NOMO-1 treated with DMSO at 0.1 percent for 48 hours (cell line): Measurements from ENCODE around the gene CGNL1.

Source experiments
- DNase-seq: peaks from one replicate; lab custom pipeline; 2025; ENCODE audit not compliant: unreplicated experiment; lab: John Stamatoyannopoulos, UW

Gene CGNL1

DNA sequence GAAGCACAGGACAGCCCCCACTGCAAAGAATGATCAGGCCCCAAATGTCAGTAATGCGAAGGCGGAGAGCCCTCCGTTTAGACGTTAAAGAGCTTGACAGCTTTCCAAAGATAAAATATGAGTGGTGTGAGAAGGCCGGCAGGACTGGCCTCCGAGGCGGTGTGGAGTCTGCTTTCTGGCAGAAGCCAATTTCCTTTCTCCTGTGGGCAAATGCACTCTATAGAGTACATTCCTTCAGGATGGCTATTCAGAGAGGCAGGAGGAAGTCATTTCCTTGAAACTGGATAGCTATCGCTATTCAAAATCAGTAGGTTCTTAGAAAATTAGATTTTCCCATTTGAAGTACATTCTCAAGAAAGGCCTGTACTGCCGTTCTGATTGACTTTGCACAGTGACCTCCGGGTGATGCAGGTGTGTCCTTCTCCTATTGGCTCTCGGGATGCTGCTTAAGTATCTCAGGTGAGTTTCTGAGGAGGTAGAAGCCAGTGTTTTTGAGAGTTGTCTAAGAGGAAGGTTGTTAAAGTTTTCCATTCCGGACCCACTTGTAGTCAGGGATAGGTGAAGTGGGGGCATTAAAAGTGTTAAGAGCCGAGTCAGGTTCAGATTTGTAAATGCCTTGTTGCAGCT, 142.6 kb downstream of the CGNL1 start:
- no peak for DNase-seq

DNA sequence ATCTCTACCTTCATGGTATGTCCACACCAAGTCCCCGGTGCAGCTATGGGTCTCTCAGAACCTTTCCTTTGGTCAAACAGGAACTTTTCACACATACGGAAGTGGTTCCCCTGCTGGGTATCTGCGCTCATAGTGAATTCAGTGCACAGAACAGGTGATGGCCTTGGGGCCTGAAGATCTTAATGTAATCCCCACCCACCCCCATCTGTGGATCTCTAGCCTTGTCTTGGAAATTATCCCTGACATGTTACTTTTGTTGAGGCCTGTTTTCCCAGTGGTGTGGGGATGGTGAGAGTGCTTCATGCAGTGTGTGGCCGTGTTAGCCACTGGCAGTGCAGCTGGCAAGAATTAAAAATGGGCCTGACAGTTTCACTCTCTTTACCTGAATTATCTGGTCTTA, 143.5 kb downstream of the CGNL1 start:
- no peak for DNase-seq

DNA sequence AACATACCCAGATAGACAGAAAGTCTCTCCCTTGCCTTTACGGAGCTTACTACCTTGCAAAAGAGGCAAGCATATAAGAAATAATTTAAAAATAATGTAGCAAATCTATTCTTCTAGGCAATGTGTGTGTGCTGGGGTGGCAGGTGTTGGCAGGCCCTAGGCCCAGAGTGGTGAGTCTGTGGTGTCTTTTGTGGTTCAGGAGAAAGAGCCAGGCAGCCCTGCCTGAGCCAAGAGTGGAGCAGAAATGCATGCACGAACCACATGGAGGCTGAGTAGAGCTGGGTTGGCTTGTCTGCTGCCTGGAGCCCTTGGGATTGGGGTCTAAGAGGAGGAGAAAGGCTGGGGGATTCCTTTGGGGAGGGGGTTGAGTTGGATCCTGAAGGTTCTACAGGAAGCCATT, 145.2 kb downstream of the CGNL1 start:
- DNase-seq = no peak

DNA sequence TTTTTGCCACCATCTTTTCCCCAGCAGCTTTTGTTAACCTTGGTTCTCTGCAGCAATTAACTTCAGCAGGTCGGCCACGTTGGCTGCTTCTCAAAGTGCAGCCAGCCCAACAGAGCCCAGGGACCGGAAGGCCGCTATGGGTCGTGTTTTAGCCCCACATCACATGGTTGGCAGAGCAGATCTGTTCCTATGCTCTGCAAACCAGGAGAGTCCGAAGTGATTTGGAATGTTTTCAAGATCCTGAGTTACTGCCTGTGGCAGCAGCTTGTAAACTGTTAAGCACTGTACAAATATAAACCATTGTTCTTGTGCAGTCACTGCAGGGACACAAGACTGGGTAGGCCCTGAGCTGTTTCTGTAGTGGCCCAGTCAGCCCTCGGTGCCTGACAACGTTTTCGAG, 145.8 kb downstream of the CGNL1 start:
- no peak for DNase-seq

GRCh38 chr15:57525581-57525980, 149.3 kb downstream of the CGNL1 start:
- no peak for DNase-seq

DNA sequence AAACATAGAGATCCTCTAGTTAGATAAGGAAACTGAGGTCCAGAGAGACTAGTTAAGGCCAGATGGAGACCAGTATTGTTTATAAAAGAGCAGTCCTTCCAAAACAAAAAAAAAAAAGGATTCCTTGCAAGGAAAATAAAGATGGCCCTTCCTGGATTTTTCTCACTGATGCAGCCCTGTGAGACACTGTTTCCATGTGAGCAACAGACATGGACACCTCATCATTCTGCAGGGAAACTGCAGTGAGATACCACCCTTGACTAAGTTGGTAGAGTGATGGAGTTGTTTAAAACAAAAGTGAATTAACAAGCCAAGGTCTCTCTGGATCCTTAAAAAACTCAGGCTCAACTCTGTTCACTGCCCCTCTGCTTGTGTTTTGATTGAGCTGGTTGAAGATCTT, 149.8 kb downstream of the CGNL1 start:
- no peak for DNase-seq

GRCh38 chr15:57526615-57527014, 150.3 kb downstream of the CGNL1 start:
- no peak for DNase-seq

DNA sequence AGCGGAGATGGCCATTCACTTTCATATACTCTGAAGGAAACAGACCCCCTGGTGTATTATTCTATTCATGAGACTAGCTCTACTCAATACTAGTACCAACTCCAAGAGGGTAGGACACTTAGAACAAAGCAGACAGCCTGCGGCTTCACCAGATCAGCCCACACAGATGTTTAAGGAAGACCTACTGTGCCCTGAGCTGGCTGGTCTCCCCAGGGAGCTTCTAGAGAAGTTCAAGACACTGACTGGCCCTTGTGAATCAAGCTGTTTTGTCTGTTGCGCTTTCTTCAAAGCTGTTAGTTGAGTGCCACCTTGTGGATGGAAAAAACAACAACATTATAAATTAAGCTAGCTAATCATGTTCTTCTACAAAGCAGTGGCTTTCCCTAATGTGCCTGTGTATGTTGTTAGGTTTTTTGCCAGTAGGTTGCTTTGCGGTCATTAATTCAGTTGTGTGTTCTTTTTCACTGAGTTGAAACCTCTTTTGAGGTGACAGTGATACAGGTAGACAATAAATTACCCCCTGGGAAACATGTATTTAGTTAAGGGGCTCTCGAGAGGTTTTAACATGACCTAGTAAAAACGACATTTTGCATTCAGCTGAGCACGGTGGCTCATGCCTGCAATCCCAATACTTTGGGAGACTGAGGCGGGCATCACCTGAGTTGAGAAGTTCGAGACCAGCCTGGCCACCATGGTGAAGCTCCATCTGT, 151.2 kb downstream of the CGNL1 start:
- DNase-seq = peak; percentile 70

GRCh38 chr15:57528940-57529565, 152.7 kb downstream of the CGNL1 start:
- DNase-seq = no peak

DNA sequence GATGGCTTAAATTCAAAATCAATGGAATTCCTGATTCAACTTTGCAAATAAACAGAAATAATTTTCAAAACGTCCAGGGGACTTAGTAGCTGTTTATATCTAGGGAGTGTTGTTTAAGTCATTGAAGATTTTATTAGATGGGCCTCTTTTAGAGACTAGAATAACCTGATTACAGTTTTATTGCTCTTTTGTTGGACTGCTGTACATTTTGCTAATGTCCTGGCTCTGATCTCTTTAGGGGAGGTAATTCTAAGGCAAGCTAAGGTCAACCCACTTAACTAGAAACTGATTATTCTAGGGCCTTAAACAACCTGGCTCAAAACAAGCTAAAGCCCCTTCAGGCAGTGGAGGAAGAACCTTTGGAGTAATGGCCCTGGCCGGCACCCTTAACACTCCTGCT, 153.4 kb downstream of the CGNL1 start:
- no peak for DNase-seq

- no peak for DNase-seq
Measured at GRCh38 chr15:57532731-57533447, 156.6 kb downstream of the CGNL1 start.

DNA sequence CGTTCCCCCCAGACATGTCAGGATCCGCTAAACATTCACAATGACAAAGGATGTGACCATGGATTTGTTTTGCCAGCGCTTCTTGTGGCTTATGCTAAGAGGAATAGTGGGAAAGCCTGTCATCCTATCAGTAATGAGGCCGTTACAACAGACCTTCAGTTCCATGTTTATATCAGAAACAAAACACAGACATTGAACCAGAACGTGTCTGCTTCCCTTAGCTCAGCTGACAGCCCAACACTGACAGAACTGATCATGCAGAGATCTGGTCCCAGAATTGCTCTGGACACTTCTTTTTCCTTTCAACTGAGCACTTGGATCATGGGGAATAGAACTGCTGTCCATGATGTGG, 157.1 kb downstream of the CGNL1 start:
- no peak for DNase-seq

DNA sequence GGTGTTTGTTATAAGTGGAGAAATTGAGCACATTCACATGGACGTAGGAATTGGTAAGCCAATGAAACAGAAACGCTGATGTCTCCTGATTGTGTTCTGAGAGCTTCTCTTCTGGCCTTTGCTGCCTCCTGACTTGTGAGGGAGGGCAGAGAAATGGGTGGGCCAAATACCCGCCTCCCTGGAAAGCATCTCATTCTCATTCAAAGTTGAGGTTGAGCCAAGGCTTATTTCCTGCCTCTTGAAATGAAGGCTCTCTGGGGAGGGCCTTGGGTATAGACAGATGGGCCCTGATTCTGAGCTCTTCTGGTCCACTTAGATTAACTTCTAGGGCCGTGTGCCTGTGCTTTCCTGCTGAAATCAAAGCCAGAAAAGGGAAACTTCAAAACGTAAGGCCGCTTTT, 158.0 kb downstream of the CGNL1 start:
- no peak for DNase-seq

GRCh38 chr15:57537072-57537471, 160.8 kb downstream of the CGNL1 start:
- no peak for DNase-seq

DNA sequence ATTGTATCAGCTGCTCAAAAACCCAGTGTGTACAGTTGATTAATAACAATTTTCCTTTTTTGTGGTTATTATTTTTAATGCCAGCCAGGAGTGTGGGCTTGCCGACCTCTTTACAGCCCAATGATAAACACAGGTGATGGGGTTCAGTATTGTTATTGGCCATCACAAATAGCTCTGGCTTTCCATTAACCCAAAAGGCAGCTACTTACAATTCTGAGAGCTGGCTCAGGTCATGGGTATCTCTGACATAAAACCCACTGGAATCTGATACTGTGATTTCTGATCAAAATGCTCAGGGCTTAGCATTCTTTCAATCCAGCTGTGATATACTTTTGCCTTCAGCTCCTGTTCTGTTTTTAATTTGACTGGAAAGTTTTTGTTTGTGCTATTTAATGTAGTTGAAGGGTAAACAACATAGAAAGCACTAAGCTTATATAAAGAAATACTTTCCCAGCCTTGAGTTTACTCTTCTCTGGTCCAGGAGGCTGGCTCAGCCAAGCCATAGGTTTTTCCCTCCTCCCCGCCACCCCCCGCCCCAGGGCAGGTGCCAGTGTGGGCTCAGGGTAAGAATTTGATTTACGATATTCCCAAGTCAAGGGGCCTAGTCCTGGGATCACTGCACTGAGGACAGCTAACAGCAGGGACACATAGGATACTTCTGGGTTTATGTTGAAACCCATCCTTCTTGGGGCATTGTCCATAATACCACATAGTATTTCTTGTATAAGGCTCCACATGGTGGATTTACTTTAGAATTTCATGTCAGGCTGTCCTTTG, 161.4 kb downstream of the CGNL1 start:
- DNase-seq = no peak

DNA sequence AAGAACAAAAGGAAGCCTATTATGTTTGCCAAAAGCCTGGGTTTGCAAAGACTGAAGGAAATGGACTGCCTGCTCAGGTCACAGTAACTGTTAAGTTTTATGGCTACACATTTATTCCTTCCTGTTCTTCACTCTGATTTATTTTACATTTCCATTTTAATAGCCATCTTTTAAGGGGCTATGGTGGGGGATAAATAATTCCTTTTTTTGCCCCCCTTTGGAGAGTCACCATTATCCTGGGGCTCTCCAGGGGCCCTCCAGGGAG, 161.9 kb downstream of the CGNL1 start:
- no peak for DNase-seq

DNA sequence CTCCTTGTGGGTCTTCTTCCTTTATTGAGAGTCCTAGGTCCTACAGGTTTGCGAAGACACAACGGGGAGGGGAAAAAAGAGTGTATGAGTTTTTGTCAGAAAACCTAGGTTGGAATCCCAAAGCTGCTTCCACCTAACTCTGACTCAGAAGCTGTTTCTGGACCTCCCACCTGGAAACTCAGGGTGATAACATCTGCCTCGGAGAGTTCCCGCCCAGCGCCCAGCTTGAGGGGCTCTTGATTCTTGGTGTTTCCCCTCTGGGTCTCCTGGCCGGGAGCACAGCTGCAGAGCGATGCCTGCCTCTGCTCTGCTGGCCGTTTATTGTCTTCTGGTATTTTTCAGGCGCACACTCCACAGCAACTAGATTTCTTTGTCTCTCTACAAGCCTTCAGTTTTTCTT, 162.5 kb downstream of the CGNL1 start:
- no peak for DNase-seq

GRCh38 chr15:57540211-57540610, 163.9 kb downstream of the CGNL1 start:
- no peak for DNase-seq

DNA sequence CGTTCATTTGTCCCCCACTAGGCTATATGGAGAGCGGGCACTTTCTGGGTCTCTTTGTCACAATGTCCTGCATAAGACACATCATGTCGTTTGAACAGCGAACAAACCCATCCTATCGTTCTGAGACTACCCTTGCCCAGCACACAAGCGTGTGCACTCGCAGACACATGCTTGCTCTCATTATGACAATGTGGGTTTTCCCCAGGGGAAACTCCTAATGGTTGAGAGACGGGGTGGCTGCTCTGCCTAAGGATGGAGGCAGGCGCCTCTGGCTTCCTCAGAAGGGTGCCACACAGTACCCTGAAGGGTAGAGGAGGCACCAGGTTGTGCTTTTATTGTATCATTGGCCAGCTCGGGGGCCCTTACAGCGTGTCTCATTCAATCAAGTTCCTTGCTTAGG, 164.4 kb downstream of the CGNL1 start:
- DNase-seq = no peak

DNA sequence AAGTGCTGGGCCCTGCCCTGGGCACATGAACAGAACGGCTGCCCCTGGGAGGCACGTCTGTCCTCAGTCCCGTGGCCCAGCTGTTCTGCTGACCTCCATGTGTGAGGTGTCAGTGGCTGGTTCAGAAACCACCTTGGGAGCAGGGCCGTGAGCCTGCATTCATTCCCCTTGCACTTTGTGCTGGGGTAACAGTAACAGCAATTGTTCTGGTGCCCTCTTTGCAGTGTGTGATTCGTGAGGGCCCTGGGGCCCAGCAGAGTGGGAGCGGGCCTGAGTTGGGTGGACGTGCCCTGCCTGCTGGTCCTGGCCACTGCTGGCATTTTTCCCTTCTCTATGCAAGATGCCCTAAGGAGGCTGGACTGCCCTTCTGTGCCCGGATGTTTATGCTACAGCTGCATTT, 165.0 kb downstream of the CGNL1 start:
- no peak for DNase-seq

DNA sequence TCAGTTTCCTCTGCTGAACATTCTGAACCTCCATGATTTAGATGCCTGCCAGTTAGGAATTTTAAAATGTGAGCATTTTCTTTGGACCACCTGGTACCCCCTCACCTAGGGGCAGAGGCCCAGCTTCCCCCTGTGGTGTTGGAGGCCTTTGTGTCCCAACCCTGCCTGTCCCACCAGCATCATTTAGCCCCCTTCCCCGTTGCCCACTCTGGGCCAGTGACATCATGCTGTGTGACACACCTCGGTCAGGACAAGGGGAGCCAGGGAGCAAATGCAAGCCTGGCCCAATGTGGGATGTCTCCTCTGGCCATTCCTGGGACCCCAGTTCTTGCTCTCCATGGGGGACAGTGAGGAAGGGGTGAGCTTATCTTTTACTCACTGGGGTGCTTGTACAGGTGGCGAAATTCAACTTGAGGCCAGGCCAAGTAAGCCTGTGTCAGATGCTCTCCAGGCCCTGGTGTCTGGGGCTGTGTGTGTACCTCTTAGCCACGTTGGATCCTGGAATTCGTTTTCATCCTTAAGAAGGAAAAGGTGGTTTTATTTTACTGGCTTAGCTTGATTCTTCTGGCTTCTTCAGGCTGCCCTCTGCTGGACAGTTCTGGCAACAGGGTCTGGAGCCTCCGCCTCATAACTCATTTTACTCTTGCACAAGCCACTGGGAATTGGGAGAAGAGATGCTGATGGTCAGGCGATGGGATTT, 165.7 kb downstream of the CGNL1 start:
- DNase-seq = peak; percentile 9
